WTC11 (cell line): ENCODE results near the gene EIF5A. TPM values are rescaled to one million over a fixed set of nuclear protein-coding genes. Genes with fewer than 3 reads are reported as not detected.
A peak's percentile ranks its signal among the peaks of the same experiment; 100 is the strongest.

Experiments used
- ATAC-seq: fragments of 200-7000 bp; cut with Tn5 transposase; 2 replicates; pipeline ENCODE4 v1.10.0; 2021; ENCODE audit warnings: mild to moderate bottlenecking, moderate library complexity
- CTCF ChIA-PET: fragments of 300-600 bp; sonication (Branson Sonifier 250); formaldehyde crosslinking; loops from one replicate; lab custom pipeline; 2021; ENCODE audit warnings: antibody characterized with exemption; lab: Charles Lee
- POLR2A ChIA-PET: fragments of 350-600 bp; sonication (Branson Sonifier 250); formaldehyde crosslinking; loops from one replicate; lab custom pipeline; 2021; ENCODE audit warnings: antibody characterized with exemption; lab: Charles Lee
- DNase-seq: peaks from one replicate; pipeline ENCODE4 v3.0.0; 2021; ENCODE audit warnings: low spot score
- H3K27ac Mint-ChIP-seq: 2 replicates; pipeline ENCODE4 v1.8.0; 2021; ENCODE audit warnings: mixed read lengths
- H3K27me3 Mint-ChIP-seq: 2 replicates; pipeline ENCODE4 v1.8.0; 2021; ENCODE audit warnings: low read depth, mild to moderate bottlenecking, moderate library complexity, mixed read lengths
- H3K36me3 Mint-ChIP-seq: 2 replicates; pipeline ENCODE4 v1.8.0; 2021; ENCODE audit warnings: mixed read lengths
- H3K4me1 Mint-ChIP-seq: 2 replicates; pipeline ENCODE4 v1.8.0; 2022; ENCODE audit warnings: mixed read lengths
- H3K4me3 Mint-ChIP-seq: 2 replicates; pipeline ENCODE4 v1.8.0; 2021; ENCODE audit warnings: mild to moderate bottlenecking, moderate library complexity, mixed read lengths
- H3K9me3 Mint-ChIP-seq: 2 replicates; pipeline ENCODE4 v1.8.0; 2021; ENCODE audit warnings: mixed read lengths
- ATF1 ChIP-seq: sonication (generic); formaldehyde crosslinking; IDR thresholded peaks from 2 replicates; pipeline ENCODE4 v1.8.1; 2023; ENCODE audit warnings: mild to moderate bottlenecking, moderate library complexity, missing genetic modification reagents
- CTCF ChIP-seq: fragments of 200-600 bp; IDR thresholded peaks from 2 replicates; pipeline ENCODE4 v1.8.0; 2022; ENCODE audit warnings: antibody characterized with exemption
- ETV6 ChIP-seq: sonication (generic); formaldehyde crosslinking; IDR thresholded peaks from 2 replicates; pipeline ENCODE4 v1.8.1; 2022; ENCODE audit warnings: mild to moderate bottlenecking, missing genetic modification reagents
- FOXK1 ChIP-seq: sonication (generic); formaldehyde crosslinking; IDR thresholded peaks from 2 replicates; pipeline ENCODE4 v1.8.0; 2022; ENCODE audit warnings: mild to moderate bottlenecking, moderate library complexity, missing genetic modification reagents
- GABPB1 ChIP-seq: sonication (generic); formaldehyde crosslinking; IDR thresholded peaks from 2 replicates; pipeline ENCODE4 v1.8.1; 2023; ENCODE audit warnings: mild to moderate bottlenecking, missing genetic modification reagents
- HMGA2 ChIP-seq: fragments of 250-450 bp; sonication (Bioruptor Pico); IDR thresholded peaks from 2 replicates; pipeline ENCODE4 v1.4.0; 2021; ENCODE audit warnings: mild to moderate bottlenecking, moderate library complexity
- IRF2 ChIP-seq: sonication (generic); formaldehyde crosslinking; IDR thresholded peaks from 2 replicates; pipeline ENCODE4 v1.8.0; 2022; ENCODE audit warnings: low read depth, missing genetic modification reagents, borderline replicate concordance
- NFATC4 ChIP-seq: fragments of 250-450 bp; sonication (Bioruptor Pico); IDR thresholded peaks from 2 replicates; pipeline ENCODE4 v1.9.0; 2021; ENCODE audit warnings: mild to moderate bottlenecking
- NR1H2 ChIP-seq: sonication (generic); formaldehyde crosslinking; IDR thresholded peaks from 2 replicates; pipeline ENCODE4 v1.9.0; 2021; ENCODE audit warnings: mild to moderate bottlenecking, moderate library complexity, missing genetic modification reagents
- NR3C1 ChIP-seq: sonication (generic); formaldehyde crosslinking; conservative IDR thresholded peaks from 2 replicates; pipeline ENCODE4 v1.8.1; 2023; ENCODE audit warnings: low read depth, mild to moderate bottlenecking, missing genetic modification reagents
- OVOL2 ChIP-seq: fragments of 250-450 bp; sonication (Bioruptor Pico); IDR thresholded peaks from 2 replicates; pipeline ENCODE4 v1.9.0; 2021; ENCODE audit warnings: mild to moderate bottlenecking, borderline replicate concordance
- PRRX2 ChIP-seq: fragments of 250-450 bp; sonication (Bioruptor Pico); IDR thresholded peaks from 2 replicates; pipeline ENCODE4 v1.8.0; 2021; ENCODE audit warnings: mild to moderate bottlenecking
- SMAD3 ChIP-seq: sonication (generic); formaldehyde crosslinking; IDR thresholded peaks from 2 replicates; pipeline ENCODE4 v1.8.0; 2022; ENCODE audit warnings: missing genetic modification reagents, mild to moderate bottlenecking, borderline replicate concordance
- SMAD4 ChIP-seq: sonication (generic); formaldehyde crosslinking; IDR thresholded peaks from 2 replicates; pipeline ENCODE4 v1.8.0; 2022; ENCODE audit warnings: mild to moderate bottlenecking, missing genetic modification reagents
- SOX15 ChIP-seq: fragments of 250-450 bp; sonication (Bioruptor Pico); IDR thresholded peaks from 2 replicates; pipeline ENCODE4 v1.9.0; 2021; ENCODE audit warnings: mild to moderate bottlenecking
- SP1 ChIP-seq: sonication (generic); formaldehyde crosslinking; conservative IDR thresholded peaks from 2 replicates; pipeline ENCODE4 v1.8.1; 2022; ENCODE audit warnings: missing genetic modification reagents
- TEAD1 ChIP-seq: sonication (generic); formaldehyde crosslinking; IDR thresholded peaks from 2 replicates; pipeline ENCODE4 v1.8.0; 2022; ENCODE audit warnings: mild to moderate bottlenecking, missing genetic modification reagents
- ZBTB43 ChIP-seq: sonication (generic); formaldehyde crosslinking; IDR thresholded peaks from 2 replicates; pipeline ENCODE4 v1.8.1; 2023; ENCODE audit warnings: mild to moderate bottlenecking, missing genetic modification reagents
- ZNF138 ChIP-seq: sonication (generic); formaldehyde crosslinking; conservative IDR thresholded peaks from 2 replicates; pipeline ENCODE4 v1.8.1; 2022; ENCODE audit warnings: mild to moderate bottlenecking, moderate library complexity, missing genetic modification reagents
- ZNF219 ChIP-seq: sonication (generic); formaldehyde crosslinking; IDR thresholded peaks from 2 replicates; pipeline ENCODE4 v1.8.0; 2023; ENCODE audit warnings: missing genetic modification reagents, mild to moderate bottlenecking, borderline replicate concordance
- ZNF396 ChIP-seq: fragments of 250-450 bp; sonication (Bioruptor Pico); IDR thresholded peaks from 2 replicates; pipeline ENCODE4 v1.8.0; 2021; ENCODE audit warnings: mild to moderate bottlenecking, moderate library complexity, borderline replicate concordance
- ZNF416 ChIP-seq: fragments of 250-450 bp; sonication (Bioruptor Pico); IDR thresholded peaks from 2 replicates; pipeline ENCODE4 v1.9.0; 2021; ENCODE audit warnings: mild to moderate bottlenecking, inconsistent platforms
- total RNA-seq: library from RNA; stranded (reverse); gene quantifications from 3 replicates; pipeline ENCODE4 v1.2.3, GENCODE V29; 2021
- TF ChIP-seq, protein P1 (sequence below): fragments of 250-450 bp; sonication (Bioruptor Pico); IDR thresholded peaks from 2 replicates; pipeline ENCODE4 v1.8.0; 2021; ENCODE audit warnings: mild to moderate bottlenecking
- TF ChIP-seq, protein P2 (sequence below): sonication (generic); formaldehyde crosslinking; IDR thresholded peaks from 2 replicates; pipeline ENCODE4 v1.8.1; 2023; ENCODE audit warnings: mild to moderate bottlenecking, missing genetic modification reagents, moderate library complexity
- TF ChIP-seq, protein P3 (sequence below): fragments of 250-450 bp; sonication (Bioruptor Pico); conservative IDR thresholded peaks from 2 replicates; pipeline ENCODE4 v1.9.0; 2021; ENCODE audit warnings: mild to moderate bottlenecking

The EIF5A gene
- total RNA-seq, 1 experiment from 2014 or later = 1,021 TPM

GRCh38 chr17:7326186-7326585 lies 18.8 kb downstream of the EIF5A start (continued):
- TF ChIP-seq ZBTB43 (no peak), NR3C1 (no peak), TEAD1 (CRISPR knock-in tag) (no peak), ETV6 (CRISPR knock-in tag) (no peak)

- Mint-ChIP-seq H3K4me3 (no peak overlapping the region), H3K9me3 (no peaks in the 10 kb centered on the region), H3K27ac (no peak overlapping the region), H3K4me1 (peaks cover 16% of the 10 kb centered on the region), H3K27me3 (no peaks in the 10 kb centered on the region), H3K36me3 (peaks cover 27% of the 10 kb centered on the region)
- ChIA-PET POLR2A (no interaction called here), CTCF (interaction anchor here (0.7 to 2.3 kb wide), 2 partner anchors 17 to 47 kb away, joined by 4 to 6 read pairs; no protein-coding TSS in a partner anchor)
- ATAC-seq (no peak), DNase-seq (no peak)
- TF ChIP-seq ZNF416 (CRISPR knock-in tag) = no peak
- TF ChIP-seq, protein P1, sequence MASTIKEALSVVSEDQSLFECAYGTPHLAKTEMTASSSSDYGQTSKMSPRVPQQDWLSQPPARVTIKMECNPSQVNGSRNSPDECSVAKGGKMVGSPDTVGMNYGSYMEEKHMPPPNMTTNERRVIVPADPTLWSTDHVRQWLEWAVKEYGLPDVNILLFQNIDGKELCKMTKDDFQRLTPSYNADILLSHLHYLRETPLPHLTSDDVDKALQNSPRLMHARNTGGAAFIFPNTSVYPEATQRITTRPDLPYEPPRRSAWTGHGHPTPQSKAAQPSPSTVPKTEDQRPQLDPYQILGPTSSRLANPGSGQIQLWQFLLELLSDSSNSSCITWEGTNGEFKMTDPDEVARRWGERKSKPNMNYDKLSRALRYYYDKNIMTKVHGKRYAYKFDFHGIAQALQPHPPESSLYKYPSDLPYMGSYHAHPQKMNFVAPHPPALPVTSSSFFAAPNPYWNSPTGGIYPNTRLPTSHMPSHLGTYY (CRISPR knock-in tag) = no peak
- TF ChIP-seq ATF1 (CRISPR knock-in tag) = no peak
- no peak for TF ChIP-seq SP1 (CRISPR knock-in tag)
- TF ChIP-seq GABPB1 = no peak
- no peak for TF ChIP-seq SMAD4
- TF ChIP-seq, protein P2, sequence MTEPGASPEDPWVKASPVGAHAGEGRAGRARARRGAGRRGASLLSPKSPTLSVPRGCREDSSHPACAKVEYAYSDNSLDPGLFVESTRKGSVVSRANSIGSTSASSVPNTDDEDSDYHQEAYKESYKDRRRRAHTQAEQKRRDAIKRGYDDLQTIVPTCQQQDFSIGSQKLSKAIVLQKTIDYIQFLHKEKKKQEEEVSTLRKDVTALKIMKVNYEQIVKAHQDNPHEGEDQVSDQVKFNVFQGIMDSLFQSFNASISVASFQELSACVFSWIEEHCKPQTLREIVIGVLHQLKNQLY = no peak
- TF ChIP-seq ZNF396 (CRISPR knock-in tag) = no peak
- TF ChIP-seq NR1H2 (CRISPR knock-in tag) = no peak
- TF ChIP-seq SMAD3 (CRISPR knock-in tag) = no peak
- TF ChIP-seq PRRX2 = no peak
- TF ChIP-seq ZNF219 = no peak
Measured at GRCh38 chr17:7327056-7327455, 19.6 kb downstream of the EIF5A start.

DNA sequence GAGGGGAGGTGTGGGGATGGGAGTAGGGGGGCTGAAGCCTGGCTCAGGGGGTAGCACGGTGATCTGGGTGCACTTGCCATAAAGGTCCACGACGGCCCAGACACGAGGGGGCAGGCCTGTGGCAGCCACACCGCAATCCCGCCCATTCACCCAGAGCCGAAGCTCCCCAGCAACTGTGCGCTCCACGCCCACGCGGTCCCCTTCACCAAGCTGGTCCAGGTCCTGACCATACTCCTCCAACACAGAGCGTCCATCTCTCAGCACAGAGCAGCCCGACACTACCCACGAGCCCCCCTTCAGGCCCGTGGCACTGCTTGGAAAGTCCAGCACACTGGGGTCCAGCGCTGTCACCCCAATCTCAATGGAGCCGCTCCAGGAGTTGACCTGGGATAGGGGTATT lies 20.1 kb downstream of the EIF5A start:
- Mint-ChIP-seq H3K36me3 (peaks cover 23% of the 10 kb centered on the region), H3K27me3 (no peaks in the 10 kb centered on the region), H3K4me3 (peak overlapping the region; percentile 93)
- no peak for DNase-seq
- no peak for ATAC-seq
- TF ChIP-seq SMAD3 (CRISPR knock-in tag) (no peak), CTCF (no peak), OVOL2 (CRISPR knock-in tag) (no peak), ZNF138 (CRISPR knock-in tag) (no peak), ETV6 (CRISPR knock-in tag) (no peak), NFATC4 (CRISPR knock-in tag) (no peak), IRF2 (no peak), HMGA2 (CRISPR knock-in tag) (no peak), SOX15 (CRISPR knock-in tag) (no peak), FOXK1 (CRISPR knock-in tag) (no peak)
- TF ChIP-seq, protein P2 = no peak
- TF ChIP-seq, protein P3, sequence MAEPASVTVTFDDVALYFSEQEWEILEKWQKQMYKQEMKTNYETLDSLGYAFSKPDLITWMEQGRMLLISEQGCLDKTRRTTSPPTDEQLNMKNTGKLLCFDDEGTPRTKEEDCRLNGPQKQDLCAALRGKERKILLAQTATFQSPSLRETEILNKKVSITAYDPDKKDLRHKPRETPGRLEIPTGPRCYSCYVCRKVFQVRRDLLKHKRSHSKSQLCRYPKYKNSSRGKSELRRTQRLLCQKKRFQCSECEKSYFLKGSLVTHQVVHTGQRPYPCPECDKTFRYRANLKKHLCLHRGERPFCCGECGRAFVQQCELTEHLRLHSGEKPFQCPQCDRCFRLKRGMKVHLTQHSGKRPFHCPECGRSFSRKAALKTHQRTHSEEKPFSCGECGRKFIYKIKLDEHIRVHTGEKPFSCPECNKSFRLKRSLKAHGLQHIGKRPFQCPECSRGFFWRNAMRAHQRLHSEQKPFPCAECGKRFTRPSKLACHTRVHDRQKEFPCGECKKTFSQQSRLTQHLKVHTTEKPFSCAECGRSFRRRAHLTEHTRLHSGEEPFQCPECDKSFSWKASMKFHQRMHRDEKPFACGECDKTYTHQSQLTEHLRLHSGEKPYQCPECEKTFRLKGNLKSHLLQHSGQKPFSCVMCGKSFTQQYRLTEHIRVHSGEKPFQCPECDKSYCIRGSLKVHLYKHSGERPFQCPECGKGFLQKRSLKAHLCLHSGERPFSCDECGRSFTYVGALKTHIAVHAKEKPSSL (CRISPR knock-in tag) = no peak
- TF ChIP-seq, all 79 proteins: peak for 0
- Mint-ChIP-seq H3K4me1 (peaks cover 20% of the 10 kb centered on the region), H3K27ac (no peak overlapping the region), H3K9me3 (no peaks in the 10 kb centered on the region)
- POLR2A ChIA-PET = no interaction called here
- CTCF ChIA-PET = interaction anchor here (2.3 kb wide), 1 partner anchor 17 kb away, joined by 6 read pairs; no protein-coding TSS in a partner anchor
